Measurements from ENCODE around the gene SH3BP5L.

SH3BP5L gene

GRCh38 chr1:248828845-248829244 lies 3.1 kb upstream of the SH3BP5L start:
- no peak for DNase-seq (ENCODE audit: low read depth in 2 of 2)

- DNase-seq (ENCODE audit: low read depth in 2 of 2) = no peak
Observed at GRCh38 chr1:248825573-248825908, 174 bp downstream of the SH3BP5L start.

- DNase-seq (ENCODE audit: low read depth in 2 of 2) = no peak
Observed at GRCh38 chr1:248825136-248825535, 579 bp downstream of the SH3BP5L start.

GRCh38 chr1:248824701-248825100 lies 1.0 kb downstream of the SH3BP5L start:
- no peak for DNase-seq (ENCODE audit: low read depth in 2 of 2)

- DNase-seq (ENCODE audit: low read depth in 2 of 2) = no peak
Observed at GRCh38 chr1:248824301-248824700, 1.4 kb downstream of the SH3BP5L start.

GRCh38 chr1:248823517-248824001 lies 2.2 kb downstream of the SH3BP5L start:
- DNase-seq (ENCODE audit: low read depth in 2 of 2) = no peak

GRCh38 chr1:248822148-248823032 lies 3.3 kb downstream of the SH3BP5L start:
- no peak for DNase-seq (ENCODE audit: low read depth in 2 of 2)

- no peak for DNase-seq (ENCODE audit: low read depth in 2 of 2)
Observed at GRCh38 chr1:248821641-248822040, 4.1 kb downstream of the SH3BP5L start.

GRCh38 chr1:248821101-248821500 lies 4.6 kb downstream of the SH3BP5L start:
- no peak for DNase-seq (ENCODE audit: low read depth in 2 of 2)

- no peak for DNase-seq (ENCODE audit: low read depth in 2 of 2)
Observed at GRCh38 chr1:248820041-248820585, 5.6 kb downstream of the SH3BP5L start.

- no peak for DNase-seq (ENCODE audit: low read depth in 2 of 2)
Observed at GRCh38 chr1:248818505-248819374, 7.0 kb downstream of the SH3BP5L start.

- no peak for DNase-seq (ENCODE audit: low read depth in 2 of 2)
Observed at GRCh38 chr1:248817065-248817464, 8.7 kb downstream of the SH3BP5L start.

- DNase-seq (ENCODE audit: low read depth in 2 of 2) = no peak
Observed at GRCh38 chr1:248816042-248816851, 9.5 kb downstream of the SH3BP5L start.

GRCh38 chr1:248815407-248816034 lies 10.2 kb downstream of the SH3BP5L start:
- no peak for DNase-seq (ENCODE audit: low read depth in 2 of 2)

- no peak for DNase-seq (ENCODE audit: low read depth in 2 of 2)
Observed at GRCh38 chr1:248814351-248814750, 11.4 kb downstream of the SH3BP5L start.

- DNase-seq (ENCODE audit: low read depth in 2 of 2) = no peak
Observed at GRCh38 chr1:248813546-248813945, 12.2 kb downstream of the SH3BP5L start.

- DNase-seq (ENCODE audit: low read depth in 2 of 2) = no peak
Observed at GRCh38 chr1:248812736-248813425, 12.8 kb downstream of the SH3BP5L start.

GRCh38 chr1:248811514-248812490 lies 13.9 kb downstream of the SH3BP5L start:
- no peak for DNase-seq (ENCODE audit: low read depth in 2 of 2)

Measured in stimulated activated CD8-positive, alpha-beta memory T cell treated with anti-CD3 and anti-CD28 coated beads, Interleukin-7, amount 100 ng/mL, for 1 hour (primary cell).